Testis (tissue), 3 donors: Measurements from ENCODE around the gene PLCD1. TPM values are rescaled to one million over a fixed set of nuclear protein-coding genes. Genes with fewer than 3 reads are reported as not detected.

Experiments
- DNase-seq: peaks from one replicate; pipeline ENCODE4 v3.0.0-alpha.2; 2019
- H3K27ac ChIP-seq, 2 donors: fragments of 200-600 bp; sonication (generic); one replicate each; pipeline ENCODE4 v1.5.1; 2019
- H3K27me3 ChIP-seq: fragments of 200-600 bp; sonication (generic); one replicate; pipeline ENCODE4 v1.5.1; 2019
- H3K36me3 ChIP-seq: fragments of 200-600 bp; sonication (generic); one replicate; pipeline ENCODE4 v1.5.1; 2017; ENCODE audit warnings: low read depth; ENCODE audit errors: missing control alignments
- H3K4me1 ChIP-seq: fragments of 200-600 bp; sonication (generic); one replicate; pipeline ENCODE4 v1.5.1; 2019
- H3K4me3 ChIP-seq, 2 donors: fragments of 200-600 bp; sonication (generic); one replicate each; pipeline ENCODE4 v1.5.1; 2017 to 2019
- H3K9me3 ChIP-seq: fragments of 200-600 bp; sonication (generic); one replicate; pipeline ENCODE4 v1.5.1; 2017
- CTCF ChIP-seq, 3 experiments: fragments of 450-650 bp in 2 of 3; fragments of 200-600 bp in 1 of 3; sonication (generic) in 1 of 3; IDR thresholded peaks; one replicate each; pipeline ENCODE4 v1.5.1; 2016 to 2019; ENCODE audit warnings: antibody characterized with exemption in 3 of 3, mild to moderate bottlenecking in 2 of 3, moderate library complexity in 1 of 3
- POLR2A ChIP-seq: fragments of 450-650 bp; IDR thresholded peaks from one replicate; pipeline ENCODE4 v1.6.1; 2017; ENCODE audit warnings: antibody characterized with exemption, mild to moderate bottlenecking, moderate library complexity
- WGBS, 2 donors: methylation state at CpG; one replicate each; pipeline ENCODE4 v1.1.5; 2018; 5-methylcytosine and 5-hydroxymethylcytosine counted together
- intact Hi-C: fragments of 100-400 bp; cut with DNase I; formaldehyde crosslinking; loops from one replicate; pipeline ENCODE4 v1.15.1; 2023; ENCODE audit warnings: low total_unique reads
- polyA plus RNA-seq: library from polyadenylated mRNA; stranded (reverse); fragments of 350-450 nt; fragmentation: Illumina TruSeq; extraction: RNeasy Lipid Tissue Mini Kit (QIAGEN cat#74804); gene quantifications from one replicate; pipeline ENCODE4 v1.2.3, GENCODE V29; 2014; ENCODE audit warnings: low read depth, low replicate concordance; ENCODE audit not compliant: insufficient read depth
- total RNA-seq, 2 donors: library from RNA; depleted of rRNA; stranded (reverse); fragments of >200 nt; gene quantifications; one replicate each; pipeline ENCODE4 v1.2.3, GENCODE V29; 2016

The PLCD1 gene
- total and polyA plus RNA-seq, 3 donors from 2014 or later: 88.4 to 228 (median 155) TPM

GRCh38 chr3:37984596-37984995 is 44.8 kb downstream of the PLCD1 start:
- H3K36me3 ChIP-seq: no peaks in the 10 kb centered on the region
- intact Hi-C loops: no loop called here
- H3K4me3 ChIP-seq: no peak overlapping the region
- peak; percentile 10 for DNase-seq
- H3K4me1 ChIP-seq: no peaks in the 10 kb centered on the region
- no peak overlapping the region for H3K27ac ChIP-seq
- H3K9me3 ChIP-seq: no peaks in the 10 kb centered on the region
- 91 to 93% methylated on average over 3 to 7 of the region's 7 CpGs for WGBS, 2 donors
- H3K27me3 ChIP-seq: no peaks in the 10 kb centered on the region
- TF ChIP-seq POLR2A (no peak), CTCF (IDR thresholded peaks at IDR 0.05) (no peak)

- TF ChIP-seq CTCF (IDR thresholded peaks at IDR 0.05): no peak
- TF ChIP-seq POLR2A: no peak
- 85 to 87% methylated on average over 7 of the region's 7 CpGs for WGBS, 2 donors
- Histone ChIP-seq H3K27ac (no peak overlapping the region), H3K27me3 (no peaks in the 10 kb centered on the region), H3K4me1 (no peaks in the 10 kb centered on the region), H3K4me3 (no peak overlapping the region), H3K36me3 (no peaks in the 10 kb centered on the region), H3K9me3 (no peaks in the 10 kb centered on the region)
- intact Hi-C loops: no loop called here
- no peak for DNase-seq
Measured at GRCh38 chr3:37984051-37984450, 45.4 kb downstream of the PLCD1 start.

- H3K4me1 ChIP-seq: no peaks in the 10 kb centered on the region
- H3K4me3 ChIP-seq: no peak overlapping the region
- no peak for DNase-seq
- 56 to 60% methylated on average over 1 of the region's 1 CpG for WGBS, 2 donors
- intact Hi-C loops: no loop called here
- no peaks in the 10 kb centered on the region for H3K9me3 ChIP-seq
- no peaks in the 10 kb centered on the region for H3K36me3 ChIP-seq
- no peak overlapping the region for H3K27ac ChIP-seq
- H3K27me3 ChIP-seq: no peaks in the 10 kb centered on the region
- TF ChIP-seq CTCF (IDR thresholded peaks at IDR 0.05) (no peak), POLR2A (no peak)
Measured at GRCh38 chr3:37982331-37982730, 47.1 kb downstream of the PLCD1 start.

- Histone ChIP-seq H3K27me3 (no peaks in the 10 kb centered on the region), H3K4me1 (no peaks in the 10 kb centered on the region), H3K27ac (no peak overlapping the region), H3K36me3 (no peaks in the 10 kb centered on the region), H3K4me3 (no peak overlapping the region), H3K9me3 (no peaks in the 10 kb centered on the region)
- DNase-seq: no peak
- intact Hi-C loops: no loop called here
- WGBS, 2 donors: 90 to 92% methylated on average over 2 of the region's 2 CpGs
- no peak for TF ChIP-seq POLR2A
- no peak for TF ChIP-seq CTCF (IDR thresholded peaks at IDR 0.05)
Measured at GRCh38 chr3:37981348-37981664, 48.1 kb downstream of the PLCD1 start.

GRCh38 chr3:37980462-37981347 is 48.7 kb downstream of the PLCD1 start:
- H3K9me3 ChIP-seq: no peaks in the 10 kb centered on the region
- DNase-seq: no peak
- TF ChIP-seq CTCF (IDR thresholded peaks at IDR 0.05) (no peak), POLR2A (no peak)
- H3K27me3 ChIP-seq: no peaks in the 10 kb centered on the region
- H3K4me1 ChIP-seq: no peaks in the 10 kb centered on the region
- H3K36me3 ChIP-seq: no peaks in the 10 kb centered on the region
- 82 to 92% methylated on average over 14 of the region's 14 CpGs for WGBS, 2 donors
- intact Hi-C loops: no loop called here
- H3K27ac ChIP-seq: no peak overlapping the region
- no peak overlapping the region for H3K4me3 ChIP-seq
